ENCODE results near the gene ASTN2.

ASTN2 gene

GRCh38 chr9:117120061-117120460, 294.8 kb downstream of the ASTN2 start:
- no peaks in the 10 kb centered on the region for H4K20me1 ChIP-seq (ENCODE audit: insufficient read depth, low read length)
- H3K79me2 ChIP-seq (ENCODE audit: insufficient read depth, low read length) = no peaks in the 10 kb centered on the region
- TF ChIP-seq, protein P1, sequence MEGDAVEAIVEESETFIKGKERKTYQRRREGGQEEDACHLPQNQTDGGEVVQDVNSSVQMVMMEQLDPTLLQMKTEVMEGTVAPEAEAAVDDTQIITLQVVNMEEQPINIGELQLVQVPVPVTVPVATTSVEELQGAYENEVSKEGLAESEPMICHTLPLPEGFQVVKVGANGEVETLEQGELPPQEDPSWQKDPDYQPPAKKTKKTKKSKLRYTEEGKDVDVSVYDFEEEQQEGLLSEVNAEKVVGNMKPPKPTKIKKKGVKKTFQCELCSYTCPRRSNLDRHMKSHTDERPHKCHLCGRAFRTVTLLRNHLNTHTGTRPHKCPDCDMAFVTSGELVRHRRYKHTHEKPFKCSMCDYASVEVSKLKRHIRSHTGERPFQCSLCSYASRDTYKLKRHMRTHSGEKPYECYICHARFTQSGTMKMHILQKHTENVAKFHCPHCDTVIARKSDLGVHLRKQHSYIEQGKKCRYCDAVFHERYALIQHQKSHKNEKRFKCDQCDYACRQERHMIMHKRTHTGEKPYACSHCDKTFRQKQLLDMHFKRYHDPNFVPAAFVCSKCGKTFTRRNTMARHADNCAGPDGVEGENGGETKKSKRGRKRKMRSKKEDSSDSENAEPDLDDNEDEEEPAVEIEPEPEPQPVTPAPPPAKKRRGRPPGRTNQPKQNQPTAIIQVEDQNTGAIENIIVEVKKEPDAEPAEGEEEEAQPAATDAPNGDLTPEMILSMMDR (IDR thresholded peaks at IDR 0.05; ENCODE audit: low read length) = no peak
- TF ChIP-seq EZH2 (IDR thresholded peaks at IDR 0.05; ENCODE audit: borderline replicate concordance, low read length) = no peak
- no peak overlapping the region for H3K9ac ChIP-seq (ENCODE audit: low read length)
- H3K4me2 ChIP-seq (ENCODE audit: low read length) = no peak overlapping the region
- no peaks in the 10 kb centered on the region for H3K36me3 ChIP-seq (ENCODE audit: insufficient read depth, low read length)
- H3K9me2 ChIP-seq (ENCODE audit: low read depth, low read length) = no peaks in the 10 kb centered on the region
- H3F3A ChIP-seq (ENCODE audit: insufficient read depth, low read length) = no peaks in the 10 kb centered on the region
- no peak overlapping the region for H2AFZ ChIP-seq (ENCODE audit: low read length)
- H3K27me3 ChIP-seq (ENCODE audit: insufficient read depth, low read length) = no peaks in the 10 kb centered on the region
- H3K4me1 ChIP-seq (ENCODE audit: insufficient read depth, low read length, severe bottlenecking) = no peaks in the 10 kb centered on the region
- H3K27ac ChIP-seq (ENCODE audit: low read depth, low read length, poor library complexity, severe bottlenecking) = no peak overlapping the region
- H3K4me3 ChIP-seq (ENCODE audit: low read depth, low read length, poor library complexity, severe bottlenecking) = no peak overlapping the region
- H3K9me3 ChIP-seq (ENCODE audit: low read length) = no peaks in the 10 kb centered on the region

DNA sequence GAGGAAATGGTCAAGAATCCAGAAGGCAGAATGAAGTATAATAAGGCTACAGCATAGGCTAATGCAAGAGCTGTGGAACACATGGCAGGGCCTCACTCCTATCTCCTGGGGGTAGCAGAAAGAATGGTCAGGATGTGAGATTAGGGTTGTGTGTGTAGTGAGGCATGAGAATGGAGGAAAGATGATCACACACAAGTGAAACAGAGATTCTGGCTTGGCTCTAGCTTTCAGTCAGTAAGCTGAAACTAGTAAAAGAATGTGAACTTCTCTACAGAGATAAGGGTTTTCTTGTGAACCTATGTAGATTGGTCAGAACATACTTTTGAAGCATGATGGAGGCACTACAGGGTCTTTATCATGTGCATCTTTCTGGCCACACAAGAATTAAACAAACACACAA, 298.8 kb downstream of the ASTN2 start:
- Histone ChIP-seq H3K4me2 (ENCODE audit: low read length) (no peak overlapping the region), H3K79me2 (ENCODE audit: insufficient read depth, low read length) (no peaks in the 10 kb centered on the region), H3K4me3 (ENCODE audit: low read depth, low read length, poor library complexity, severe bottlenecking) (no peak overlapping the region), H3F3A (ENCODE audit: insufficient read depth, low read length) (no peaks in the 10 kb centered on the region), H3K9ac (ENCODE audit: low read length) (no peak overlapping the region), H2AFZ (ENCODE audit: low read length) (no peak overlapping the region), H3K4me1 (ENCODE audit: insufficient read depth, low read length, severe bottlenecking) (no peaks in the 10 kb centered on the region), H4K20me1 (ENCODE audit: insufficient read depth, low read length) (no peaks in the 10 kb centered on the region), H3K36me3 (ENCODE audit: insufficient read depth, low read length) (no peaks in the 10 kb centered on the region), H3K9me3 (ENCODE audit: low read length) (no peaks in the 10 kb centered on the region), H3K27me3 (ENCODE audit: insufficient read depth, low read length) (no peaks in the 10 kb centered on the region), H3K27ac (ENCODE audit: low read depth, low read length, poor library complexity, severe bottlenecking) (no peak overlapping the region), H3K9me2 (ENCODE audit: low read depth, low read length) (no peaks in the 10 kb centered on the region)
- TF ChIP-seq, protein P1 (IDR thresholded peaks at IDR 0.05; ENCODE audit: low read length) = no peak
- no peak for TF ChIP-seq EZH2 (IDR thresholded peaks at IDR 0.05; ENCODE audit: borderline replicate concordance, low read length)

DNA sequence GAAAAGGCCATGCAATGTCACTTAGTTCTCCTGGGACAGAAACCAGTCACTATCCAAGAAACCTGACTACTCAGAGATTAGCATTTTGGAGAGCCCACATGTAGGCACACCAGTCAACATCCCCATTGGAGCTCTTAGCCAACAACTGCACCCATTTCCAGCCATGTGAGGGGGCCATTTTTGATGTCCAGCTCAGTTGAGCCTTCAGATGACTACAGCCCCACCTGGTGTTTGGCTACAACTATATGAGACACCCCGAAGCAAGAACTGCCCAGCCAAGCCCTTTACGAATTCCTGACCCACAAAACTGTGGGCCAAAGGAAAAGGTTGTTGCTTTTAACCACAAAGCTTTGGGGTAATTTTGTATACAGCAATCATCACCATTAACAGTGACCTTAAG, 300.1 kb downstream of the ASTN2 start:
- no peaks in the 10 kb centered on the region for H3K27me3 ChIP-seq (ENCODE audit: insufficient read depth, low read length)
- no peaks in the 10 kb centered on the region for H3K36me3 ChIP-seq (ENCODE audit: insufficient read depth, low read length)
- H3F3A ChIP-seq (ENCODE audit: insufficient read depth, low read length) = no peaks in the 10 kb centered on the region
- no peak for TF ChIP-seq EZH2 (IDR thresholded peaks at IDR 0.05; ENCODE audit: borderline replicate concordance, low read length)
- TF ChIP-seq, protein P1 (IDR thresholded peaks at IDR 0.05; ENCODE audit: low read length) = no peak
- H3K9ac ChIP-seq (ENCODE audit: low read length) = no peak overlapping the region
- H2AFZ ChIP-seq (ENCODE audit: low read length) = no peak overlapping the region
- H3K4me1 ChIP-seq (ENCODE audit: insufficient read depth, low read length, severe bottlenecking) = no peaks in the 10 kb centered on the region
- no peak overlapping the region for H3K27ac ChIP-seq (ENCODE audit: low read depth, low read length, poor library complexity, severe bottlenecking)
- no peaks in the 10 kb centered on the region for H3K79me2 ChIP-seq (ENCODE audit: insufficient read depth, low read length)
- H4K20me1 ChIP-seq (ENCODE audit: insufficient read depth, low read length) = no peaks in the 10 kb centered on the region
- no peaks in the 10 kb centered on the region for H3K9me3 ChIP-seq (ENCODE audit: low read length)
- H3K4me2 ChIP-seq (ENCODE audit: low read length) = no peak overlapping the region
- no peak overlapping the region for H3K4me3 ChIP-seq (ENCODE audit: low read depth, low read length, poor library complexity, severe bottlenecking)
- H3K9me2 ChIP-seq (ENCODE audit: low read depth, low read length) = no peaks in the 10 kb centered on the region

Measured in OCI-LY1 (cell line).